Kidney epithelial cell (primary cell): Measurements from ENCODE around the gene PRUNE2. TPM values are rescaled to one million over a fixed set of nuclear protein-coding genes. Genes with fewer than 3 reads are reported as not detected.

Experiments used
- DNase-seq: peaks from one replicate; pipeline ENCODE4 v3.0.0-alpha.2; 2010; ENCODE audit warnings: low read depth
- H3K27me3 ChIP-seq: 2 replicates; pipeline ENCODE4 v1.6.0; 2011; ENCODE audit warnings: low read length; ENCODE audit not compliant: control insufficient read depth, insufficient read depth
- H3K36me3 ChIP-seq: 2 replicates; pipeline ENCODE4 v1.5.1; 2011; ENCODE audit warnings: low read length; ENCODE audit not compliant: control insufficient read depth, insufficient read depth
- H3K4me3 ChIP-seq: 2 replicates; pipeline ENCODE4 v1.5.1; 2011; ENCODE audit warnings: low read depth, mild to moderate bottlenecking, control low read depth, low read length
- total RNA-seq: library from RNA; depleted of rRNA; stranded (reverse); fragments of >200 nt; gene quantifications from 2 replicates; pipeline ENCODE4 v1.2.3, GENCODE V29; 2015
- TF ChIP-seq, protein P1 (sequence below): IDR thresholded peaks from 2 replicates; pipeline ENCODE4 v1.5.1; 2011; ENCODE audit warnings: mild to moderate bottlenecking, moderate library complexity, low read length, control low read depth, inconsistent platforms; ENCODE audit not compliant: insufficient read depth, poor library complexity, severe bottlenecking

The PRUNE2 gene
- total RNA-seq, 1 donor from 2014 or later, result 1.0 TPM

GRCh38 chr9:76904661-76905457 lies 1.1 kb downstream of the PRUNE2 start:
- H3K36me3 ChIP-seq, result no peaks in the 10 kb centered on the region
- TF ChIP-seq, protein P1, sequence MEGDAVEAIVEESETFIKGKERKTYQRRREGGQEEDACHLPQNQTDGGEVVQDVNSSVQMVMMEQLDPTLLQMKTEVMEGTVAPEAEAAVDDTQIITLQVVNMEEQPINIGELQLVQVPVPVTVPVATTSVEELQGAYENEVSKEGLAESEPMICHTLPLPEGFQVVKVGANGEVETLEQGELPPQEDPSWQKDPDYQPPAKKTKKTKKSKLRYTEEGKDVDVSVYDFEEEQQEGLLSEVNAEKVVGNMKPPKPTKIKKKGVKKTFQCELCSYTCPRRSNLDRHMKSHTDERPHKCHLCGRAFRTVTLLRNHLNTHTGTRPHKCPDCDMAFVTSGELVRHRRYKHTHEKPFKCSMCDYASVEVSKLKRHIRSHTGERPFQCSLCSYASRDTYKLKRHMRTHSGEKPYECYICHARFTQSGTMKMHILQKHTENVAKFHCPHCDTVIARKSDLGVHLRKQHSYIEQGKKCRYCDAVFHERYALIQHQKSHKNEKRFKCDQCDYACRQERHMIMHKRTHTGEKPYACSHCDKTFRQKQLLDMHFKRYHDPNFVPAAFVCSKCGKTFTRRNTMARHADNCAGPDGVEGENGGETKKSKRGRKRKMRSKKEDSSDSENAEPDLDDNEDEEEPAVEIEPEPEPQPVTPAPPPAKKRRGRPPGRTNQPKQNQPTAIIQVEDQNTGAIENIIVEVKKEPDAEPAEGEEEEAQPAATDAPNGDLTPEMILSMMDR, result no peak
- peaks cover 24% of the 10 kb centered on the region for H3K27me3 ChIP-seq
- no peak overlapping the region for H3K4me3 ChIP-seq
- no peak for DNase-seq

- TF ChIP-seq, protein P1, result no peak
- Histone ChIP-seq H3K4me3 (no peak overlapping the region), H3K36me3 (no peaks in the 10 kb centered on the region), H3K27me3 (peaks cover 25% of the 10 kb centered on the region)
- DNase-seq, result no peak
These were observed 3.5 kb downstream of the PRUNE2 start for GRCh38 chr9:76902395-76902794.

DNA sequence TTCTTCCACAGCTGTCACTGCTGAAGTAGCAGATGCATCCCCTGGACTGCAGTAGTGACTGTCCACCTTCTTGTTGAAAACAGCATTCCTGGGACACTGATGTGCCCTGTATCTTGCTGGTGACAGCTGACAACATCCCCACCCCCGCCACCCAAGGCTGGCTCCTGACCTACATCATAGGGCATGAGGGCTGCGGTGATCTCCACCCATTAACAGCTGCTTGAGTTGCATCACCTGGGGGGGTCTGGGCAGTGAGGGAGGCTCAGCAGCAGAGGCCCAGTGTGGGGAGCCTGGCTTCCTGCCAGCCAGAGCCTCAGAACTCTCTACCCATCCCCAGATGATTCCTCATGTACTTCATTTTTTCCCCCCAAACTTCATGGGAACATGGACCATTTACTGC lies 4.1 kb downstream of the PRUNE2 start:
- Histone ChIP-seq H3K4me3 (no peak overlapping the region), H3K27me3 (peaks cover 24% of the 10 kb centered on the region), H3K36me3 (no peaks in the 10 kb centered on the region)
- TF ChIP-seq, protein P1, result no peak
- no peak for DNase-seq

GRCh38 chr9:76900884-76901440 lies 5.0 kb downstream of the PRUNE2 start:
- Histone ChIP-seq H3K36me3 (no peaks in the 10 kb centered on the region), H3K4me3 (no peak overlapping the region), H3K27me3 (peaks cover 20% of the 10 kb centered on the region)
- TF ChIP-seq, protein P1, result no peak
- no peak for DNase-seq

- no peak for DNase-seq
- Histone ChIP-seq H3K36me3 (no peaks in the 10 kb centered on the region), H3K27me3 (peaks cover 13% of the 10 kb centered on the region), H3K4me3 (no peak overlapping the region)
- TF ChIP-seq, protein P1, result no peak
These were observed 7.1 kb downstream of the PRUNE2 start for GRCh38 chr9:76898786-76899185.
